GM21717 (cell line): ENCODE data around the gene SLC48A1.

Experiments used
- ATAC-seq: cut with Tn5 transposase; IDR thresholded peaks from one replicate; pipeline ENCODE4 v1.9.1; 2021; ENCODE audit warnings: mild to moderate bottlenecking, moderate library complexity; ENCODE audit not compliant: unreplicated experiment

Gene SLC48A1

GRCh38 chr12:47757840-47758583 lies 15.0 kb upstream of the SLC48A1 start:
- no peak for ATAC-seq

- no peak for ATAC-seq
These were observed 14.5 kb upstream of the SLC48A1 start for GRCh38 chr12:47758584-47758833.

GRCh38 chr12:47758834-47759690 lies 14.0 kb upstream of the SLC48A1 start, which contains the start of gene RAPGEF3:
Gene RAPGEF3 (minus strand): TSS chr12:47758880. CDS start chr12:47758556, 324 bp downstream.
- ATAC-seq, result no peak

GRCh38 chr12:47762850-47763465 lies 10.1 kb upstream of the SLC48A1 start:
- no peak for ATAC-seq

GRCh38 chr12:47763481-47764346 lies 9.3 kb upstream of the SLC48A1 start:
- ATAC-seq, result no peak

GRCh38 chr12:47766502-47767215 lies 6.4 kb upstream of the SLC48A1 start:
- no peak for ATAC-seq

- ATAC-seq, result no peak
These were observed 5.8 kb upstream of the SLC48A1 start for GRCh38 chr12:47767216-47767724.

- no peak for ATAC-seq
These were observed 4.7 kb upstream of the SLC48A1 start for GRCh38 chr12:47768323-47768811.

GRCh38 chr12:47769234-47770085 lies 3.6 kb upstream of the SLC48A1 start:
- no peak for ATAC-seq

GRCh38 chr12:47770086-47770726 lies 2.8 kb upstream of the SLC48A1 start:
- ATAC-seq, result no peak

- no peak for ATAC-seq
These were observed 1.7 kb upstream of the SLC48A1 start for GRCh38 chr12:47771304-47771703.

GRCh38 chr12:47772094-47772660 lies 861 bp upstream of the SLC48A1 start:
- no peak for ATAC-seq

GRCh38 chr12:47772738-47773061 lies 338 bp upstream of the SLC48A1 start:
- no peak for ATAC-seq

- no peak for ATAC-seq
These were observed 981 bp downstream of the SLC48A1 start for GRCh38 chr12:47773858-47774580.

- no peak for ATAC-seq
These were observed 1.6 kb downstream of the SLC48A1 start for GRCh38 chr12:47774663-47775062.

GRCh38 chr12:47775100-47775911 lies 2.3 kb downstream of the SLC48A1 start:
- ATAC-seq, result no peak
